ENCODE data around the gene GSN. TPM values are rescaled to one million over a fixed set of nuclear protein-coding genes. Genes with fewer than 3 reads are reported as not detected.

Gene GSN
- total RNA-seq, 1 donor = 253 TPM

DNA sequence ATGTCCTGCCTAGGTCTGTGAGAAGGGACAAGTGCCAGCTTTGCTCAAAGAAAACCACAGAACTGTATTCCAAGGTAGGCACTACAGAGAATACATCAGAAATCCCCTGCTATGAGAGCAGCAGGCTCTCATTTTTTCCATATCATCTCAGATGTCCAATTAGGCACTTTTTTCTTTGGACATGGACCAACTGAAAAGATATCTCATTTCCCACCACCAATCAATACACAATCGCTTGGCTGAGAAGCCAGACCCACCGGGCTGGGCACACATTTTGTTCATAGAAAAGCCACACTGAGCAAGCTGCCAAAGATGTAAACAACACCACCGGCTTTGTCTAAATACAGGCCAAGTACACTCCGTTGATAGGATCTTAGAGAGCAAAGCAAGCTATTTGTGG, 76.2 kb downstream of the GSN start:
- H3K4me3 ChIP-seq (ENCODE audit: low read depth, low read length) = no peak overlapping the region
- TF ChIP-seq, protein P1, sequence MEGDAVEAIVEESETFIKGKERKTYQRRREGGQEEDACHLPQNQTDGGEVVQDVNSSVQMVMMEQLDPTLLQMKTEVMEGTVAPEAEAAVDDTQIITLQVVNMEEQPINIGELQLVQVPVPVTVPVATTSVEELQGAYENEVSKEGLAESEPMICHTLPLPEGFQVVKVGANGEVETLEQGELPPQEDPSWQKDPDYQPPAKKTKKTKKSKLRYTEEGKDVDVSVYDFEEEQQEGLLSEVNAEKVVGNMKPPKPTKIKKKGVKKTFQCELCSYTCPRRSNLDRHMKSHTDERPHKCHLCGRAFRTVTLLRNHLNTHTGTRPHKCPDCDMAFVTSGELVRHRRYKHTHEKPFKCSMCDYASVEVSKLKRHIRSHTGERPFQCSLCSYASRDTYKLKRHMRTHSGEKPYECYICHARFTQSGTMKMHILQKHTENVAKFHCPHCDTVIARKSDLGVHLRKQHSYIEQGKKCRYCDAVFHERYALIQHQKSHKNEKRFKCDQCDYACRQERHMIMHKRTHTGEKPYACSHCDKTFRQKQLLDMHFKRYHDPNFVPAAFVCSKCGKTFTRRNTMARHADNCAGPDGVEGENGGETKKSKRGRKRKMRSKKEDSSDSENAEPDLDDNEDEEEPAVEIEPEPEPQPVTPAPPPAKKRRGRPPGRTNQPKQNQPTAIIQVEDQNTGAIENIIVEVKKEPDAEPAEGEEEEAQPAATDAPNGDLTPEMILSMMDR (IDR thresholded peaks at IDR 0.05; ENCODE audit: insufficient read depth, low read length) = no peak
- DNase-seq (ENCODE audit: low read depth) = no peak

DNA sequence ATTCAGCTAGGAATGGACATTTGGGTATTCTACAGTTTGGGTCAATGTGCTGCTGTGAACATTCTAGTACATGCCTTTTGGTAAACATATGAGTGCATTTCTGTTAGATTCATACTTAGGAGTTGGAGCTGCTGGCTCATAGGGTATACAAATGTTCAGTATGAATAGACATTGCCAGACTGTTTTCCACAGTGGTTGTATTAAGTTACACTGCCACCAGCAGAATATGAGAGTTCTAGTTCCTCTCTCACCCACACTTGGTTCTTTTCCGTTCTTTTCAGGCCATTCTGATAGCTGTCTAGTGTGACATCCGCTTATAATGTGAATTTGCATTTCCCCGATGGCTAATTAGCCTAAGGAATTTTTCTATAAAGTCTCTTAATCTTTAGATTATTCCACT, 77.1 kb downstream of the GSN start:
- H3K4me3 ChIP-seq (ENCODE audit: low read depth, low read length) = no peak overlapping the region
- DNase-seq (ENCODE audit: low read depth) = no peak
- TF ChIP-seq, protein P1 (IDR thresholded peaks at IDR 0.05; ENCODE audit: insufficient read depth, low read length) = no peak

DNA sequence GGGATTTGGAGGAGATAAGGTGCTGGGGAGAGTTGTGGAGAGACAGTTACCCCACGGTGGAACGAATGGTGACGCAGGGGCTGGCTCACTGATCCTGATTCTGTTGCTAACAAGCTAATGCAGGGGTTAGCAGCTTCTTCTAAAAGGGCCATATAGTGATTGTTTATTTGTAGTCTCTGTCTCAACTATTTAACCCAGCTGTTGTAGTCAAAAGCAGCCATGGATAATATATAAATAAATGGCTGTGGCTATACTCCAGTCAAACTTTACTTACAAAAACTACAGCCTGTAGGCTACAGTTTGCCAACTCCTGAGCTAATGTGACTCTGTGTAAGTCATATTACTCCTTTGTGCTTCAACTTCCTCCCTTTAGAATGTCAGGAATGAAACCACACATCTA, 80.3 kb downstream of the GSN start:
- TF ChIP-seq, protein P1 (IDR thresholded peaks at IDR 0.05; ENCODE audit: insufficient read depth, low read length) = no peak
- DNase-seq (ENCODE audit: low read depth) = no peak
- H3K4me3 ChIP-seq (ENCODE audit: low read depth, low read length) = no peak overlapping the region

DNA sequence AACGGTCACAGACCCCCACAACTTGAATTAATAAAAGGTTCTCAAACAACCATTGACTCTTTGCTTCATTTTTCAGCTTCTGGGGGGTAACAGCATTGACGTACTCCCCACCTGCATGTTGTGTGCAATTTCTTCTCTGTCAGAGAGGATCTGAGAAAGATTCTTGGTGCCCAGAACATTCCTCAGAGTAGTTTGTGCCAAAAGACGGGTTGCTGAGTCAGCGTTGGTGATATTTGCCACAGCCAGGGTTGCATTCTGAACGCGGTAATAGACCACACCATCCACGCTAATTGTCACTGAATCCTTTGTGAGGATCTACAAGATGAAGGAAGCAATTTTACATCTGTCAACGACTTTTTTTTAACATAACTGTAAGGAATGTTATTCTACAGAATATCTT, 81.0 kb downstream of the GSN start:
- TF ChIP-seq, protein P1 (IDR thresholded peaks at IDR 0.05; ENCODE audit: insufficient read depth, low read length) = no peak
- no peak overlapping the region for H3K4me3 ChIP-seq (ENCODE audit: low read depth, low read length)
- DNase-seq (ENCODE audit: low read depth) = no peak

DNA sequence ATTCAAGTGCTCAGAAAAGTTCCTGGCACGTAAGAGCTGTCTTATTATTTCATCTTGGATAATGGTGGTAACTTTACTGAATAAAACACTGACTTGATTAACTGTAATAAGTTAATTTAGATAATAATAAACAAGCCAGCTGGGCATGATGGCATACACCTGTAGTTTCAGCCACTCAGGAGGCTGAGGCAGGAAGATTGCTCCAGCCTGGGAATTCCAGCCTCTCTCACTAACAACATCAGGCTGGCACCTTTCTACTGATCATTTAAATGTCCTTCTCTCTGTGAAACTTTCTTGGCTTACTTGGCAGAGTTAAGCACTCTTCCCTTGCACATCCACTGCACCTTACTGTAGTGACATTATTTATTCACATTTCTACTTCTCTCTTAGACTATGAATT, 82.1 kb downstream of the GSN start:
- TF ChIP-seq, protein P1 (IDR thresholded peaks at IDR 0.05; ENCODE audit: insufficient read depth, low read length) = no peak
- no peak overlapping the region for H3K4me3 ChIP-seq (ENCODE audit: low read depth, low read length)
- no peak for DNase-seq (ENCODE audit: low read depth)

DNA sequence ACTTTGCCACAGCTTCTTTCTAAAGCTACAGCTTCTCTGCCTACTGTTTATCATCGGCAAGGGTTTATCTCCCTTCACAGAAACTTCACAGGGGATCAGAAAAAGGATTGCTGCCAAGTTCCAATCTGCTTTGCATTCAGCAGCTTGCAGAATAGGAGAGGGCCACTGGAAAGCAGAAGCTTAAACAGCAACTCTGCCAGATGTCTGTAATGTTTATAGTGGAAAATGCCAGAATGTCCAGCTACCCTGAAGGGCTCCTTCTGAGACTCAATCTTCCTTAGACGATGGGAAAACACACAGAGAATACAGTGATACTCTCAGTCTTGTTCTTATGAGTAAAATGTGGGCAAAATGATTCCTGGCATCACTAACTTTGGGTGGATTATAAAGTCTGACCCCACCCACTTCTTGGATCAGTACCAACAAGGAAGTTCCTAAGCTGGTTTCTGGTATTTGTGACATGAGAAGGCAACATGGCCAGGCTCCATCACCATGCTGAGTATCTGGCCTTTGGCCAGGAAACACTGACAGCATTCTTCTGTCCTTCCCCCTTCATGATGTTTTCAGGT, 83.1 kb downstream of the GSN start:
- peak; percentile 98 for DNase-seq (ENCODE audit: low read depth)
- TF ChIP-seq, protein P1 (IDR thresholded peaks at IDR 0.05; ENCODE audit: insufficient read depth, low read length) = no peak
- H3K4me3 ChIP-seq (ENCODE audit: low read depth, low read length) = no peak overlapping the region

Measured in fibroblast of the aortic adventitia (primary cell).